IMR-90 (cell line): Measurements from ENCODE around the gene NEUROD2.

Experiments used
- CEBPB ChIP-seq: IDR thresholded peaks from 2 replicates; pipeline ENCODE4 v1.6.1; 2012; ENCODE audit warnings: low read depth, low read length, improper control_type of control experiment
- NFE2L2 ChIP-seq: fragments of 150-350 bp; IDR thresholded peaks from 2 replicates; pipeline ENCODE4 v1.6.1; 2016; ENCODE audit warnings: low read depth, mild to moderate bottlenecking, low read length
- POLR2A ChIP-seq: IDR thresholded peaks from 2 replicates; pipeline ENCODE4 v1.6.1; 2012; ENCODE audit warnings: mild to moderate bottlenecking, low read depth, low read length
- TF ChIP-seq, protein P1 (sequence below): conservative IDR thresholded peaks from 2 replicates; pipeline ENCODE4 v1.5.1; 2012; ENCODE audit warnings: mild to moderate bottlenecking, low read depth, low read length, improper control_type of control experiment

DNA sequence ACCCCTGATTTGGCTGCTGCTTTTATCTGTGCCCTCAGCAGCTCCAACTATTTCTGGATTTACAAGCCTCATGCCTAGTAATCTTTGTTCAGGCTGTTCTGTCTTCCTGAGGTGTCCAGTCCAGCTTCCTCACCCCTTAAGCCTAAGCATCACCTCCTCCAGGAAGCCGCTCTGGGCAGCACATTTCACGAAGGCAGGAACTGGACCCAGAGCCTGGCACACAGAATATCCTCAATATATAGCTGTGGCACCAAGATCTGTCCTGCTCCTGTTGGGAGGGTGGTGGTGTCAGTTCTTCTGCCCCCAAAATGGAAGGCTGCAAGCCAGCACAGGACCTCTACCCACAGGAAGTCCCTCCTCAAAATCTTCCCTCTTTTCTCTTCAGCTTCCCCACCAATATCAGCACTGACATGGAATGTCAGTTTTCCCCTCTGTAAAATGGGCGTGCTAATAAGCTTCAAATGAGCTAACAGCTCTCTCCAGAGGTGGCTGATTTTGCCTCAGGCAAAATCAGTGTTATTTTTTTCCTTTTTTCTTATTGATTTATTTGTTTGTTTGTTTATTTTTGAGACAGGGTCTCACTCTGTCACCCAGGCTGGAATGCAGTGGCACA lies 6.9 kb upstream of the NEUROD2 start:
- TF ChIP-seq, protein P1, sequence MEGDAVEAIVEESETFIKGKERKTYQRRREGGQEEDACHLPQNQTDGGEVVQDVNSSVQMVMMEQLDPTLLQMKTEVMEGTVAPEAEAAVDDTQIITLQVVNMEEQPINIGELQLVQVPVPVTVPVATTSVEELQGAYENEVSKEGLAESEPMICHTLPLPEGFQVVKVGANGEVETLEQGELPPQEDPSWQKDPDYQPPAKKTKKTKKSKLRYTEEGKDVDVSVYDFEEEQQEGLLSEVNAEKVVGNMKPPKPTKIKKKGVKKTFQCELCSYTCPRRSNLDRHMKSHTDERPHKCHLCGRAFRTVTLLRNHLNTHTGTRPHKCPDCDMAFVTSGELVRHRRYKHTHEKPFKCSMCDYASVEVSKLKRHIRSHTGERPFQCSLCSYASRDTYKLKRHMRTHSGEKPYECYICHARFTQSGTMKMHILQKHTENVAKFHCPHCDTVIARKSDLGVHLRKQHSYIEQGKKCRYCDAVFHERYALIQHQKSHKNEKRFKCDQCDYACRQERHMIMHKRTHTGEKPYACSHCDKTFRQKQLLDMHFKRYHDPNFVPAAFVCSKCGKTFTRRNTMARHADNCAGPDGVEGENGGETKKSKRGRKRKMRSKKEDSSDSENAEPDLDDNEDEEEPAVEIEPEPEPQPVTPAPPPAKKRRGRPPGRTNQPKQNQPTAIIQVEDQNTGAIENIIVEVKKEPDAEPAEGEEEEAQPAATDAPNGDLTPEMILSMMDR, result no peak
- TF ChIP-seq POLR2A (no peak), NFE2L2 (no peak), CEBPB (no peak)
